GM10847 (cell line): ENCODE results near the gene SPRN.

Experiments
- POLR2A ChIP-seq: IDR thresholded peaks from 2 replicates; pipeline ENCODE4 v1.6.1; 2011; ENCODE audit not compliant: insufficient read length; ENCODE audit errors: extremely low read depth

The SPRN gene

DNA sequence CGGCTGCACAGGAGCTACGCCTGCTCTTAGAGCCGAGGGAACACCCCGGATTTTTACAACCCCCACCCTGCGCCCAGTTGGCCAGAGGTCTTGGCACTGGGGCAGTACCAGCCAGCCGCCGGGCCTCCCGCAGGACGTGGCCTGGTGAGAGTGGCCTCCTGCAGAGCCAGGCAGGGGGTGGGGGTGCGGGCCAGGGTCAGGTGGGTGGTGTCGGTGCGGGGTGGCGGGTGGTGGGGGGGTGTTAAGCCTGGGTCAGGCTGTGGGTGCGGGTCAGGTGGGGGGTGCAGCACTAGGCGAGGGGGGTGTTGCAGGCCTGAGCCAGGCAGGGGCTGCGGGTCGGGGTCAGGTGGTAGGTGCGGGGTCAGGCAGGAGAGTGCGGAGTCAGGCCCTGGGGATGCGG, 51.9 kb downstream of the SPRN start:
- no peak for TF ChIP-seq POLR2A
